Fibroblast of skin of right quadriceps (primary cell): ENCODE measurements around the gene DIO3.

Source experiments
- DNase-seq: peaks from one replicate; pipeline ENCODE4 v3.0.0-alpha.2; 2013

DIO3 gene

GRCh38 chr14:101561145-101561896 lies at the start of gene DIO3:
Gene DIO3 (plus strand): TSS chr14:101561495.
- DNase-seq, result no peak

DNA sequence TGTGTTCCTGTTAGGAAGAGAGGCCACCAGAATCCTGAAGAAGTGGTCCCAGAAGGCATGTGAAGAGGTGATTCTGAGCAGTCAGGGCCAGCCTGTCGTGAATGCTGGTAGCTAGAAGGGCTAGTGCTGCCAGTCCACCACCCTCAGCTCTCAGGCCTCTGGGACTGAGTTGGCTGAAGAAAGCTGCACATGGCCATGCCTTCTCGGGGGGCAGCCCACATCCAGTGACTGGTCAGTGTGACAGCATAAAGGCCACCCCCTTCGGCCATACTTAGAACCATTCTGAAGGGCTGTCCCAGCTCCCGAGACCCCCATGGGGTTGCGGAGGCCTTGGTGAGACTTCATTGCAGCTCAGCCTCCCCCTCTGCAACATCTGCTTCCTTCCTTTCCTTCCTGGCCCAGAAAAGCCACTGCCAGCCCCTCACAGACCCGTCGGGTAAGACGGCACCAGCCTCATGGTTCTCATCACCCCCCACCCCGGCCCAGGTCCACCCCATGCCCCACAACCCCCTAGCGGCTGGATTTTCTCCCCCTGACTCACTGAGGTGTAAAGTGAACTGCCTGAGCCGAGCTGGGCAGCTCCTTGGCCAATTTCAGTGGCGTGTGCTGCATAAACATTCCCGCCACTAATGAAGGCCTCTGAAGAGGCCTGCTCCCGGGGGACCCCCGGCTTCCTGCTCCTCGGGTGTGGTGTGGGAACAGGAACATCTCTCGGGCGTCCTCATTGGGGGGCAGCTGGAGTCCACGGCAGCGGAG lies 49.5 kb upstream of the DIO3 start:
- DNase-seq, result no peak

DNA sequence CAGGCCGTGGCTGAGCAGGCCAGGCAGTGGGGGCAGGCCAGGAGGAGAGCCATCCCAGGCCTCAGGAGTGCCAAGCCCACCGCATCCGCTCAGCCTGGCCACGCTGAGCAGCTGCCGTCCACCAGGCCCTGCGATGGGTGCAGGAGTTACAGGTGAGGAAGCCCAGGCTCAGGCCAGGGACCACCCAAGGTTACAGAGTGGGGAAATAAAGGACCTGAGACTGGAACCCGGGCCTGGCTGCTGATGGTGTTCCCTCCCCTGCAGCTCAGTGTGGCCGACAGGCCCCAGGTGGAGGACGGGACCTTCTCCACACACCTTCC lies 49.0 kb upstream of the DIO3 start:
- DNase-seq, result no peak

DNA sequence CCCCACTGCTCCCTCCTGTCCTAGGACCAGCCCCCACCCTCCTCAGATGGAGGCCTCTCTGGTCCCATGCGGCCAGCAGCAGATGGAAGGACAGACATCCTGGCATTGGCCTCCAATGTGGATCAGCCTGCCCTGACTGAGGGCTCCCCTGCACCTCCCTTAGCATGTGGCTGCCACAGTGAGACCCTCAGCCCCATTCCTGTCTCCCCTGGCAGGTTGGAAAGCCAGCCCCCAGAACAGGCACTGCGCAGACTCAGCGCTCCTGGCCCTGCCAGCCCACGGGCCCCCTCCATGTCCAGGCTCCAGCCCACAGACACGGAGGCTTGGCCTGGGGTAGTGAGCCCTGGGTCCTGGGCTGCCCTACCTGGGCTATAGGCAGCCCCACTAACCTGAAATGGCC lies 47.2 kb upstream of the DIO3 start:
- no peak for DNase-seq

GRCh38 chr14:101516401-101516800 lies 44.9 kb upstream of the DIO3 start:
- DNase-seq, result no peak

DNA sequence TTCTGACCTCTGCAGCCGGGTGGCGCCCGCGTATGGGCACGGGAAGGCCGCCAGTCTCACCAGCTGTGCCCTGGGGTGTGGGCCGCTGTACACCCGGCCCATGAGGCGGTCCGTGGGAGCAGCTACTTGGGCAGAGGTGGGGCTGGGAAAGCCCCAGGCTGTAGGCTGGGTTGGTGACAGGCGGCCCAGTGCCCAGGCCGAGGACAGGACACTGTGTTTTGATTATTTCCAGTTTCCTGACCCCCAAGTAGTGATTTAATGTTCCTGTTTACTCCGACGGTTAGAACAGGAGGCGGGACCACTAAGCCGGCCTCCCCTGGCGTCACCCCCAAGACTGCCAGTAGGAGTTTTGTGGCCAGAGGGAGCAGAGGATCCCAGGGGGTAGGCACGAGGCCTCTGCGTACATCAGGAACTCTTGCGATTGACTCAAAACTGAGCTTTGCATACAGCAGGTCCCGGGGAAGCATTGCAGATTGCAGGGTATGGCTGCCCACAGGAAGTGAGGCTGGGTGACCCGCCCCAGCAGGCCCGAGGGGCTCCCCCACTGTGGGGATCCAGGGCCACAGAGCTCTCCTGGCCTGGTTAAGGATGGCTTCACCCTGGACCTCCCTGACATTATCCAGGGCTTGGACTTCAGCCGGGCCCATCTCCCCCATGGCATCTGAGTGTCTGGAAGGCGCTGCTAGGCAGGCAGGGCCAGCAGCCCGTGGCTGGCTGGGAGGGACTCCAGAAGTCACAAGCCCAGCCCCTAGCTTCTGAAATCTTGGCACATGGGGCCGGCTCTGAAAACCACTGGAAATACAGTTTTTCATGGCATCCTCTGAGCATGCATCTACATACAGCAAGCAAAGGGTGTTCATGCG lies 42.5 kb upstream of the DIO3 start:
- no peak for DNase-seq

- no peak for DNase-seq
Measured at GRCh38 chr14:101520621-101521472, 40.4 kb upstream of the DIO3 start.

GRCh38 chr14:101521473-101521915 lies 39.8 kb upstream of the DIO3 start:
- no peak for DNase-seq

- no peak for DNase-seq
Measured at GRCh38 chr14:101521978-101522377, 39.3 kb upstream of the DIO3 start.

DNA sequence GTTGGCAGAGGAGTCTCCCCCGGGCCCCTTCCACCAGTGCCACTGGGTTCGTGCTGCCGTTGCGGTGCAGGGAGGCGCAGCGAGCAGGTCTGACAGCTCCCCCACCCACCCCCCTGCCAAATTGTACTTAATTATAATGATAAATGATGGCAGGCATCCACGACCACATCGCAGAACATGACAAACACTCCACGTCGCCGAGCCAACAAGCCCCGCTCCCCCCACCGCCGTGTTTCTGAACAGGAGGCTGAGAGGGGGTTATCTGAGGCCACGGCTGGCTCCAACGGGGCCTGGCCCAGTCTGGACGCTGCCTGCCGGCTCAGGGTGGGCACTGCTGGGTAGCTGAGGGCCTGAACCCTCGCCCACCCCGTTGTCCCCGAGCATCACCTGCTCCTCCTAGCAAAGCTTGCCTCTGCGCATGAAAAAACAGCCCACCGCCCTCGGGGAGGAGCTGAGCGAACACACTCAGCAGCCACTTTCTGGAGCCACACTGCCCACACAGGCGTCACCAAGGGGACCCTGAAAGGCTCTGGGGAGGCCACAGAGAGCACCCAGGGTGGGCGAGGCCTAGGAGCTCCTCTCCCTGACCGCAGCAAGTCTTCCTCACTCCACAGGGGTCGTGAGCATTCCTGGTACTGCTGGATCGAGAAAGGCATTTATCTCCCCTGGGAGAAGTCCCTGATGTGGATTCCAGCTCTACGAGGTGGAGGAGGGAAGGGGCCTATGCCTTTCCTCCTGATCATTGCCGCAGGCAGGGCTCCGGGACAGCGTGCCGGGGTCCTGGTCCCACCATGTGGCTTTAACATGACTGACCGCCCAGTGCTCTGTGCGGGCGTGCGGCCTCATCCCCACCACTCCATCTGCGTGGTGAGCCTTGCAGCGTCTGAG lies 35.4 kb upstream of the DIO3 start:
- no peak for DNase-seq

- DNase-seq, result no peak
Measured at GRCh38 chr14:101527987-101528386, 33.3 kb upstream of the DIO3 start.

- DNase-seq, result no peak
Measured at GRCh38 chr14:101529079-101529478, 32.2 kb upstream of the DIO3 start.

- DNase-seq, result no peak
Measured at GRCh38 chr14:101534198-101534597, 27.1 kb upstream of the DIO3 start.

DNA sequence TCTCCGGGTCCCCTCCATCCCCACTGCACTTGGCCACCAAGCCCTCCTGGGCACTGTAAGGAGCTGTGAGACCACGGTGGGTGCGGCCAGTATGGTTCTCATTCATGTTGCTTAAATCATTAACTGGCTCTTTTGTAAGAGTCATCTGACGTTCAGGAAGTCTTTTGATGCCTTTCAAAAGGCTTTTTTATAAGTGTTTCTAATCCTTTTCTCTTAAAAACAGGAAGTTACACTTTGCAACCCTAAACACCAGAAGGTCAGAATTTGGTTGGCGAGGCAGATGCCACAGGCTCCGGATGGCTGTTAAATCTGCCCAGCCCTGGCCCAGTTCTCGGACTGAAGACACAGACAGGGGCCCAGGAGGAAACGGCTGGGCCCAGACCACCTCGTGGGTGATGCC lies 26.1 kb upstream of the DIO3 start:
- no peak for DNase-seq

DNA sequence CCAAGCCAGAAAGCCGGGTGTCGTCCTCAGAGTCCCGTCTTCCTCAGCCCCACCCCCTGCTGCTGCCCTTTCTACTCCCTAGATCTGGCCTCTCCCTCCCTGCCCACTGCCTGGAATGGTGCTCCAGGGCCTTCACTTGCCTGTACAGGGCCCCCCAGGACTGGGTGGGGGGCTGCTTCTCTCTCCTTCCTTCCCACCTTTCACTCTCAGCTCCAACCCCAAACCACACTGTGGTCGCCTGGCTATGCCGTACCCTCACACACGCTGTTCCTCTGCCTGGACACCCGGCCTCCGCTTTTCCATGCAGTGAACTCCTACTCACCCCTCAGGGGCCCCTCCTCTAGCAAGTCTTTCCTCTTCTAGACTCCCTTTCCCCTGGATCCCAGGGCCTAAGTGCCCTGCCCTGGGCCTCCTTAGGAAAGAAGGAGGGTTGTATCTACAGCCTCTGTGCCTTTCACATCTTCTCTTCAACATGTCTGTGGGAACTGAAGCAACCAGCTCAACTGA lies 25.5 kb upstream of the DIO3 start:
- DNase-seq, result no peak

DNA sequence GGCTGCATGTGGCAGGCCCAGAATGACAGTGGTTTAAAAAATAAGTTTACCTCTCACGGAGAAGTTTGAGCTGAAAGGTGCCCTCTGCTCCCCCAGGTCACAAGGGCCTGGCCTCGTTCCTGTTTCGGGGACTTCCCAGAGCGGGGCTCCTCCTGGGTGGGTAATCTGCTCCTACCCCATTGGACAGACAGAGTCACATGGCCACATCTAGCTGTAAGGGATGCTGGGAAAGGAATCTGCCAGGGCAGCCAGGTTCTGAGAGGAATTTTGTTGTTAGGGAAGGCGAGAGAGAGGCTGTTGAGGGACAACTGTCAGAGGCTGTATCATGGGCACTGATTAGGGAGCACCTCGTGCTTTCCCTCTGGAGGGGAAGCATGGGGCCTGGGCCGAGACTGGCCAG lies 24.0 kb upstream of the DIO3 start:
- no peak for DNase-seq

GRCh38 chr14:101538878-101539277 lies 22.4 kb upstream of the DIO3 start:
- DNase-seq, result no peak

DNA sequence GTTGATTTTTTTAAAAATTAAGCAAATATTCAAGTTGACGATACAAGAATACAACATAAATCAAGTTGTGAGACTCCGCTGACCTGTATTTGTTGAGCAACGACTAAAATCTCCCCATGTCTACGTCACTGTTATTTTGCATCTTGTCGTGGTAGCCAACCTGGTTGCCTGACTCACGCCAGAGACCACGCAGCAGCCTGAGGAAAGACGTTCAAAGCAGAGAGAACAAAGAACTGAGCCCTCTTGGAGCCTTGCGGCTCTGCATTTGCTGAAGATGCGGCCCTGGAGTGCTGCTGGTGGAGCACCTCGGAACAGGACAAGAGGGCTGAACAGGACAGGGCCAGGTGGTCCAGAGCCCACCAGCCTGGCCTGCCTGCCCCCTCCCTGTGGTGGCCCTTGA lies 21.4 kb upstream of the DIO3 start:
- no peak for DNase-seq

DNA sequence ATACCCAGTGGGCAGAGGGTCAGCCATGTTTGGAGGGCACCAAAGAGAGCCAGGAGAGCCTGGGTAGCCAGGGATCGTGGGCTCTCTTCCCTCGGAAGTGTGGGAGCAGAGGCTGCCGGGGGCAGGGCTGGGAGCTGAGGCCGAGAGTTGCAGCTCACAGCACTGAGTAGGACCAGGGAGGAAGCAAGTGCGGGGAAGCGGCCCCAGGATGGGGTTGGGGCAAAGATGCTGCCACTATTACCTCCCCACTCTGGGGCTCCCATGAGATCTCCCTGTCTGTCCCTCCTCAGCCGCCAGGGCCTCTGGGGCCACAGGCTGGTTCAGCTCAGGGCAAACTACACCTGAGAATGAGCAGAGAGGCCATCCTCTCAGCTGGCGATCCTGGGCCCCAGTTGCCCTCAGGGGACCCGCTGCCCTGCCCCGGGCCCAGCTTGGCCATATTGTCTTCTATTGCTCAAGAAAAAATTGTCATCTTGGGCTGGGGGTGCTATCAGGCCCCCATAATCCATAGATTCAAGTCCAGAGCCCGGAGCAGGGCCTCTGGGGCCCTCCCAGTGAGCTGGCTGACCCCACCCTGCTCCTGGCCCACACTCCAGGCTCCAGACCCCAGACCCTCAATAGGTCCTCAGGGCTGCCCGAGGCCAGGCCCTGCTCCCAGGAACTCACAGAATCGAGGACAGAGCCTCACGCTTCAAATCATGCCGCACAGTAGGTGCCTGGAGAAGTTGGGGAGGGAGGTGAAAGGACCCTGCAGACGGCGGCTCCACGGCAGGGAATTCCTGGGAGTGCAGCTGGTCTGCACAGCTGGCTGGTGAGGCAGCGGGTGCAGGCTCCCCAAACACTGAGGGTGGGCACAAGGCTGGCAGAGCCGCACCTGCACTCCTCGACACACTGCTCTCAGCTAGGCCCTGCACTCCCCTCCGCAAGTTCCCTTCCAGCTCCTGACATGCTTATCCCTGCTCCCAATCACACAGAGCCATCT lies 20.5 kb upstream of the DIO3 start:
- no peak for DNase-seq

- DNase-seq, result no peak
Measured at GRCh38 chr14:101542391-101542790, 18.9 kb upstream of the DIO3 start.
